CD4-positive, alpha-beta T cell treated with Interleukin-21 for 1 hour (primary cell): ENCODE data around the gene DDA1.
"Not testable (repeated sequence)": the region's sequence is repeated elsewhere in the genome, so short reads cannot be mapped to it uniquely, and the experiment has no call there.

Source experiments
- DNase-seq: peaks from one replicate; pipeline ENCODE4 v3.0.0-alpha.2; 2020

Gene DDA1

DNA sequence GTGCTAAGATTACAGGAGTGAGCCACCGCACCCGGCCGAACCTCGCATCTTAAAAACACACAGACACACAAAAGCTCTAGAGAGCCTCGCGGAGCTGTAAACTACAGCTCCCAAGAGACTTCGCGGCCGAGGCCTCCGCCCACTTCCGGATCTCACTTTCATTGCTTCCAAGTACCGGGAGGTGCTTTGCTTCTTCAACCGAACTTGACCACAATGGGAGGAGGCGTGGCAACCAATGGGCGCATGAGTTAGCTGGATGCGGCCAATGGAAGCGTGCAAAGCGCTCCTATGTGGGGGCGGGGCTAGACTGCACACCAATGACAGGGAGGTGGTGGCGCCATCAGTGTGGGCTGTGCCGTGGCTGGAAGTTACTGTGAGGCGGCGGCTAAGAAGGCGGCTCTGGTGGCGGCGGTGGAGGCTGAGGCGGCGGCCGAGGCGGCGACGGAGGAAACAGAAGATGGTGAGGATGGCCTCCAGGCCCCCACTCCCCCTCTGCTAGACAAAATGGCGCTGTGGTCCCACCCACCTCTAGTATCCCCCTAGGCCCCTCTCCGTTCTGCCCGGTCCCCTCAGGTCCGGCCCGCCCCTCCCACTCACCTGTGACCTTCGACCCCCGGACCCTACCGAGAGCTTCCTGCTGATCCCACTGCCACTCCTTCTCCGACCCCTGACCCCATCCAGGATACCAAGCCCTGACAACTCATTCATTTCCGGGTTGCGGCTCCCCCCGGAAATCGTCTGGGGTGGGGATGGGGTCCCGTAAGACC, at the start of gene DDA1:
Gene DDA1 (plus strand): TSS at position 366 of the 767 bp plus-strand sequence. CDS start 92 bp downstream, at position 458.
- peak; percentile 100 for DNase-seq

DNA sequence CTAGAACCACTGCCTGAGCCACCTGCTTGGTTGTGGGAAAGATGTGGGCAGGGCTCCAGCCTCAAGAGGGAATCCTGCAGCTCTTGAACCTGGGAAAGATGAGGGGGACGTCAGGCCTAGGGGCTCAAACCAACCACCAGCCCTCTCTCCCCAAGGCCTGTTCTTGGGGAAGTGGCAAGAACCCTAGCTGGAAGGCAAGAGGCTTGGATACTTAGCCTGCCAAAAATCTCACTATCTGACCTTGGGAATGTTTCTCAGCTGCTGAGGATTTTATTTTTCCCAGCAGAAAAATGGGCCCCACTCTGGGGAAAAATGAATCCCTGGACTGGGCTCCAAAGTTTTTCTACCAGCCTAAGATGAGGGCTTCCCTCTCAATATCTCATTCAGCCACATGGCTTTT, 49.4 kb upstream of the DDA1 start:
- DNase-seq = no peak

DNA sequence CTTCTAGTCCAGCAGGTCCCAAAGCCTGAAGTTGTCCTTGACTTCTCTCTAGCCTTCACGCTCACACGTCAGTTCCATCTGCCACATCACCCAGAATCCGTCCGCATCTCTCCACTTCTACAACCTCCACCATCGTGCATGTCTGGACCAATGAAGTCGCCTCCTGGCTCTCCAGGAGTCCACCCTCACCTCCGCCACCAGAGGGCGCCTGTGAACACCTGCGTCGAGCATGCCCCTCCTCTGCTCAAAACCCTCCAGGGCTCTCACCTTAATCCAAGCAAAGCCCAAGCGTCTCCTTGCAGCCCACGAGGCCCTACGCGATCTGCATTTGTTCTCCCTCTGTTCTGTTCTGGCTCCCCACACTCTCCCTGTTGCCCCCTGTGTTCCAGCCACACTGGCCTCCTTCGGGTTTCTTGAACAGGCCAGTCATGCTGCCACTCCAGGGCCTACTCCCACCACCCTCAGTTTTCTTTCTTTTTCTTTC, 48.5 kb upstream of the DDA1 start:
- DNase-seq = peak; percentile 91

DNA sequence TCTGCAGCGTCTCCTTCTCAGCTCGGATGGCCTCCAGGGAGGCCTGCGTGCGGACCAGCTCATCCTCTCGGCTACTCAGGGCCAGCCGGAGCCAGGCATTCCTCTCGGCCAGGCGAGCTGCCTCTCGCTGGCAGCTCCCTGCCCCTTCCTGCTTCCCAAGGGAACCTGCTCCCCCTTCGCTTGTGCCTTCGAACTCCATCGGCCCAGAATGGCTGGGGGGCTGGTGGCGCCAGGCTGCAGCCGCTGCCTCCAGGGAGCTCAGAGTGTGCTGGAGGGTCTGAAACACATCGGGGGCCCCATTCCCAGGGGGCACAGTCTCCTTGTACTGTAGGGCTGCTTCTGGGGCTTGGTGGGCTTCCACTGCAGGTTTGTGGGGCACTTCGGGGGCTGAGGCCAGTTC, 46.8 kb upstream of the DDA1 start:
- DNase-seq = no peak

DNA sequence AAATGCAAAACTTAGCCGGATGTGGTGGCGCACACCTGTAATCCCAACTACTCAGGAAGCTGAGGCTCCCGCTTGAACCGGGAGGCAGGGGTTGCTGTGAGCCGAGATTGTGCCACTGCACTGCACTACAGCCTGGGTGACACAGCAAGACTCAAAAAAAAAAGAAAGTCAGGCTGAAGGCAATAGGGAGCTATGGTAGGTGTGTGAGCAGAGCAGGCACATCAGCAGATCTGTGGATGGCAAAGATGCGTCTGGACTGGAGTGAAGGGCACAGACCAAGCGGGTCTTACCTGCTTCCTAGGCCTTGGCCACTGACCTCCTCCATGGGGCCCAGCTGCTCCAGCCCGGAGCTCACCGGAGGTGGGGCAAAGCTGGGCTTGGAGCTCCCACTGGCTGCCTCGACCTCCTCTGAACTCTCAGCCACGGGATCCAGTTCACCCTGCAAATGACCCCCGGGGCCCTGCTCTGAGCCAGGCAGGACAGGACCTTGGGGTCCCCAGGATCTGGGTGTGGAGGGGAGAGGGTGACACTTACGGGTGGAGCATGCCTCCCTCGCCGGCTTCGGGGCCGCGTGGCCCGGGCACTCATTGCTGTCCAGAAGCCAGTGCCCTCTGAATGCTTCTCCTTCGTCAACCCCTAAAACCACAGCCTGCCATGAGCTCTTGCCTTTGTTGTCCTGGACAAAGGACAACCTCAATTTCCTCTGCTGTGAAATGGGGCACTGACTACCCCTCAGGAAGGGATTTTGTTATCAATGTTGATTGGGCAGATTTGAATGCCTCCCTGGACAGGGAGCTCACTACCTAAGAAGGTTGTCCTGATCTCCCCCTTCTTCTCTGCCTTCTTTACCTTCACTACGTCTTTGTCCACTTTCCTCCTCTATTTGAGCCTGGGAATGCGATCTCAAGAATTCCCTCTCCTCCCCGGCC, 45.4 kb upstream of the DDA1 start:
- no peak for DNase-seq

DNA sequence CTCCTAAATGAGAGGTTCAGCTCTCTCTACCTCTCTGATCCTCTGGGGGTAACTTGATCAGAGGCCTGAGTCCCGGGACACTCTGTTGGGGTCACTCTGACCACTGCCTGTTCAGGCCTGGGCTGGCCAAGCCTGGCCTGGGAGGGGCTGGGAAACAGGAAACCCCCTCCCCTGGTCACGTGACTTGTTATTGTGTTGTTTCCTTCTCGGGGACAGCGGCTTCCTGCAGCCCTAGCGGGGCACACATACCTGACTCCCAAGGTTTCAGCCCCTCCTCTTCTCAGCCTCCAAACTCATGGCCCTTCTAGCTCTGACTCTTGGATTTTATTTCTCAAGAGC, 44.8 kb upstream of the DDA1 start, which contains the start of gene USHBP1:
Gene USHBP1 (minus strand): TSS at position 105 of the 339 bp plus-strand sequence. CDS start 446 bp downstream, outside the sequence.
- DNase-seq = no peak

DNA sequence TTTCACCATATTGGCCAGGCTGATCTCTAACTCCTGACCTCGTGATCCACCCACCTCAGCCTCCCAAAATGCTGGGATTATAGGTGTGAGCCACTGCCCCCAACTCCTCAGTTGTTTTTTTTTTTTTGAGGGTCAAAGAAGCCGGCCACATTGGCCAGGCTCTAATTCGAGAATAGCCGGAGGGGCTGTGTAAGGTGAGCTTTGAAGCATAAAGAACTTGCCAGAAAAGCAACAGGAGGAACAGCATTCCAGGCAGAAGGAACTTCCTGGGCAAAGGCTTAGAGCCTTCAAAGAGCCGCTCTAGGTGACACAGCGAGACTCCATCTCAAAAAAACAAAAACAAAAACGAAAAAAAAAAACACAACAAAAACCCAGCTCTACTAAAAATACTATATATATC, 43.3 kb upstream of the DDA1 start:
- DNase-seq = no peak

DNA sequence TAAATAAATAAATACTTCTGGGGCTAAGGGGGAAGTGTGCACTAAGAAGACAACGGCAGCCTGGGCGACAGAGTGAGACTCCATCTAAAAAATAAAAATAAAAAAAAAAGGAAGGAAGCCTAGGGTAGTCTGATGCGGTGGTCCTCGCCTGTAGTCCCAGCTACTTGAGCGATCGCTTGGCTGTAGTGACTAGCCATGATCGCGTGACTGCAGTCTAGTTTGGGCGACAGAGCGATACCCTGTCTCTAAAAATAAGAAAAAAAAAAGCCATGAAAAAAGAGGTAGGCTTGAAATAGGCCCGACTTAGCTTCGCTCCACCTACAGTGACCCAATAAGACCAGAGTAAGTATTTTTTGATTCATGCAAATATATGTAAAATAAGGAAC, 42.8 kb upstream of the DDA1 start:
- DNase-seq = no peak

DNA sequence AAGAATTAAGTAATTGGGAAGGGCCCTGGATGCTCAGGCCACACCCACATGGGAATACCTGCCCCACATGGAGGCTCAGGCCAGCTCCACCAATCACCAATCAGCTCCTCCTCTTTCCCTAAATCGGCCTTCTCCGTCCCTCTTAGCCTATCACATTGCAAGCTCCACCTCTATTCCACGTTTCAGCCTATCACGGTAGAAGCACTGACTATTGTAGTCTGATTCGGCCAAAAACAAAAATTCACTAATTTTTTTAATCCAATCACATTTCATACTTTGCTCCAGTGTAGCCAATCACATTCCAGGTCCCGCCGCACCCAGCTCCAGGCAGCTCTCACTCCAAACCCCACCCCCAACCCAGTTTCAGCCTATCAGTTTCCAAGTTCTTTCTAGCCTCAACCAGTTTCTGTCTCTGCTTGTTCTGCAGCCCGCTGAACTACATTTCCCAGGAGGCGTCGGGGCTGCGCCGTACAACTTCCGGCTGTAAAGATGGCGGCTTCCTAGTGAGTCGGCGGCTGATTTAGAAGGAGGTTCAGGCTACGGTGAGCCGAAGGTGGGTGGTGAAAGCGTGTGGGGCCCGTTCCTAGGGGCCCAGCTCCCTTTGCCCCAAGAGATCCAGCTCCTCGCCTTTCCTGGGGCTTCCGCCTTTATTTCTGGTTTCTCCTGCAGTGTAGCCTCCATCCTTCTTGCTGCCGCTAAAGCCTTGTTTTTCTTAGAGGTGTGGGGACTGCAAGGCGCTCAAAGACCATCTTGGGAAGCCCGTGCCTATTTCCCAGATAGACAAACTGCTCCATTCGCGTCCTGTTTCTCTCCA, 42.2 kb upstream of the DDA1 start, which contains the start of gene BABAM1:
Gene BABAM1 (plus strand): TSS at position 469 of the 814 bp plus-strand sequence. CDS start 1,364 bp downstream, outside the sequence.
- DNase-seq = peak; percentile 99

DNA sequence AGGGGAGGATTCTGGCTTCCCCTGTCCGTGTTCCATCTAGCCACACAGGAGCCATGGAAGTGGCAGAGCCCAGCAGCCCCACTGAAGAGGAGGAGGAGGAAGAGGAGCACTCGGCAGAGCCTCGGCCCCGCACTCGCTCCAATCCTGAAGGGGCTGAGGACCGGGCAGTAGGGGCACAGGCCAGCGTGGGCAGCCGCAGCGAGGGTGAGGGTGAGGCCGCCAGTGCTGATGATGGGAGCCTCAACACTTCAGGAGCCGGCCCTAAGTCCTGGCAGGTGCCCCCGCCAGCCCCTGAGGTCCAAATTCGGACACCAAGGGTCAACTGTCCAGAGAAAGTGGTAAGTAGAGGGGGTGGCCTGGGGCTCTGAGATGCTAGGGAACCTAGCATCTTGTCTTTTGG, 40.6 kb upstream of the DDA1 start:
- no peak for DNase-seq

DNA sequence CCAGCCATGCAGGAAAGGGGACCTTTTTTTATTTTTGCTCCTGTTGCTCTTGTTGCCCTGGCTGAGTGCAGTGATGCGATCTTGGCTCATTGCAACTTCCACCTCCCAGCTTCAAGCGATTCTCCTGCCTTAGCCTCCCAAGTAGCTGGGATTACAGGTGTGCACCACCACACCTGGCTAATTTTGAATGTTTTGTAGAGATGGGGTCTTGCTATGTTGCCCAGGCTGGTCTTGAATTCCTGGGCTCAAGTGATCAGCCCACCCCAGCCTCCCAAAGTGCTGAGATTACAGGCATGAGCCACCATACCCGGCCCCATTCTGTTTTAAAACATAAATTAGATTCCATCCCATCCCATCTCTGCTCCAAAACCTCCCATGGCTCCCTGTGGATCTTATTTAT, 34.5 kb upstream of the DDA1 start:
- not testable (repeated sequence) for DNase-seq

DNA sequence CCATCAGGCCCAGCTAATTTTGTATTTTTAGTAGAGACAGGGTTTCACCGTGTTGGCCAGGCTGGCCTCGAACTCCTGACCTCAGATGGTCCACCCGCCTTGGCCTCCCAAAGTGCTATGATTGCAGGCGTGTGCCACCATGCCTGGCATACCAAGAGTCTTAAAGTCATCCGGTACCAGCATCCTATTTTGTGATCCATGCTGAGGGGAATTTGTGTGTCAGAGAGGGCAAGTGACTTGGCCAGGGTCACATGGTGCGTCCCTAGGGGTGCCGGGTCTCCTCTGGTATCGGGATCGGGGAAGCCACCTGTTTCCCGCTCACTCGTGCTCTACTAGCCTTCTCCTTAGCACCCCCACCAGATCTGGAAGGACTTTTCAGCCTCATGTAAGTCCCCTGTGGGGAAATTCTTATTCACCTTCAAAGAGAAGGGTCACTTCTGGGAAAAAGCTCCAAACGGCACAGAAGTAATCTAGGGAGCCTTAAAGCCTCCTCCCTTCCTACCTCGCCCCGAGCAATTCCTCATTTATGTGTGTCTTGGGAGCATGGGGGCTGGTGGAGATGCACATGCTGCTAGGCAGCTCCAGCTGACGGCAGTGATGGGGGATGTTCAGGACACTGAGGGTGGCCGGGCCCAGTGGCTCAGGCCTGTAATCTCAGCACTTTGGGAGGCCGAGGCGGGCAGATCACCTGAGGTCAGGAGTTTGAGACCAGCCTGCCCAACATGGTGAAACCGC, 33.8 kb upstream of the DDA1 start:
- no peak for DNase-seq

DNA sequence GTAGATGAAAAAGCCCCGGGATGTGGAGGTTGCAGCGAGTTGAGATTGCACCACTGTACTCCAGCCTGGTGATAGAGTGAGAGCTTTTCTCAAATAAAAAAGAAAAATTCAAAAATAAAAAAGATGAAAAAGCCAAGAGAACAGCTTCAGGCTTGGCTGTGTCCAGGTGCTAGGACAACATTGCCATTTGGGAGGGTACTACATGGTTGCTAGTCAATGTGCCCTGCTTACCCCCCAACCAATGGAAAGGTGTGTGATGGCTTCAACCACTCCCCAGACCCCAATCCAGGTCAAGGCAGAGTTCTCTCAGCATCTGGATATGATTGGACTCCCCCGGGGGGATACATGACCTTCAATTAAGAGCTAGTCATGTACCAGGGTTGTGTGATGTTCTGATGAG, 29.9 kb upstream of the DDA1 start:
- no peak for DNase-seq

DNA sequence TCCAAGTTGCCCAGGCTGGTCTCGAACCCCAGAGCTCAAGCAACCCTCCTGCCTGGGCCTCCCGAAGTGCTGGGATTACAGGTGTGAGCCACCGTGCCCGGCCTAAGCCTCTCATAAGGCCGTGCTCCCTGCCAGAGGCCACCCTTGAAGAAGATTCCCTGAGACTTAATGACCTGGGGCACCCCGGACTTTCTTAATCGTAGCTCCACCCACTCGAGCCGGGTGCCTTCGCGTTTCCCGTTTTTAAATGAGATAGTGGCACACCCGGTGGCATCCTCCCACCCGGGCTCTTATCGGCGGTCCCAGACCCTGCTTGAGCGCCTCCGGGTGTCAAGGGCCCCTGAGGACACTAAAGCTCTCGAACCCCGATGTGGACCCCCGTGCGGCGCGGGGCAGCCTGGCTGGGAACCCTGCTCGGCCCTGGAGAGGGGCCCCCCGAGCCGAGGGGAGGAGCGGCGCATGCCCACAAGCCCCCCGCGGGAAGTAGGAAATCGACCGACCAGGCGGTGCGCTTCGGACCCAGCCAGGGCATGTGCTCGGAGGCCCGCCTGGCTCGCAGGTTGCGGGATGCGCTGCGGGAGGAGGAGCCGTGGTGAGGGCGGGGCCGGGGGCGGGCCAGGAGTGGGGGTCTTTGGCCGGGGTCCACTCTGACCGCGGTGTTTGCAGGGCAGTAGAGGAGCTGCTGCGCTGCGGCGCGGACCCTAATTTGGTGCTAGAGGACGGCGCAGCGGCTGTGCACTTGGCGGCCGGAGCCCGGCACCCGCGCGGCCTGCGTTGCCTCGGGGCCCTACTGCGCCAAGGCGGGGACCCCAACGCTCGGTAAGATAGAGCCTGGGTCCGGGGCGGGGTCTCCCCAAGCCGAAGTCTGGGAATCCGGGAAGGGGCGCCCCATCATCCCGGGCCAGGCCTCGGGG, 27.7 kb upstream of the DDA1 start, which contains the start of gene ANKLE1:
Gene ANKLE1 (plus strand): TSS at position 511 of the 914 bp plus-strand sequence. CDS start 20 bp downstream, at position 531.
- peak; percentile 24 for DNase-seq

DNA sequence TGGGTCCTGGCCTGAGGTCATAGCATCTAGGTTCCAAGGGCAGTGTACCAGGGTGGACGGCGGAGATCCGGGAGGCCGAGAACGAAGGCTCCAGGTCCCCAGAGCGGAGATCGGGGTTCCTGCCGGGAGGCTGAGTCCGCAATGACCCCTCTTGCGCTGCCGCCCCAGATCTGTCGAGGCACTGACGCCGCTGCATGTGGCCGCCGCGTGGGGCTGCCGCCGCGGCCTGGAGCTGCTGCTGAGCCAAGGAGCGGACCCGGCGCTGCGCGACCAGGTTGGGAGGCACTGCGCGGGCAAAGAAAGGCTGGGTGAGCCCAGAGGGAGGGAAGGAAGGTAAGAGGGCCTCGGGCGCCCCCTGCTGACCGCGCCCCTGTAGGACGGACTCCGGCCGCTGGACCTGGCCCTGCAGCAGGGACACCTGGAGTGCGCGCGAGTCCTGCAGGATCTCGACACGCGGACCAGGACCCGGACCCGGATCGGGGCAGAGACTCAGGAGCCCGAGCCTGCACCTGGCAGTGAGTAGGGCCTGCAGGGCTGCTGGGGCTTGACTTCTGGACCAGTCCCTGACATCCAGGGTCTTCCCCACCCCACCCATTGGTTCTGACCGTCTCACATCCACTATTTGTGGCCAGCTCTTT, 26.8 kb upstream of the DDA1 start:
- peak; percentile 80 for DNase-seq

DNA sequence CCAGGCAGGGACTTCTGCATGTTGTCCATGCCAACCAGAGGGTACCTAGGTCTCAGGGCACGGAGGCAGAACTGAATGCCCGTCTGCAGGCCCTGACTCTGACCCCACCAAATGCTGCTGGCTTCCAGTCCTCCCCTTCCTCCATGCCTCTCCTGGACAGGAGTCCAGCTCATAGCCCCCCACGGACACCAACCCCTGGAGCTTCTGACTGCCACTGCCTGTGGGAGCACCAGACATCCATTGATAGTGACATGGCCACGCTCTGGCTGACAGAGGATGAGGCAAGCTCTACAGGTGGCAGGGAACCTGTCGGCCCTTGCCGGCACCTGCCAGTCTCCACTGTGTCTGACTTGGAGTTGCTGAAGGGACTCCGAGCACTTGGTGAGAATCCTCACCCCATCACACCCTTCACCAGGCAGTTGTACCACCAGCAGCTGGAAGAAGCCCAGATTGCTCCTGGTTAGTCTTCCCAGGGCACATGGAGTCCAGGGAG, 25.8 kb upstream of the DDA1 start:
- DNase-seq = no peak

DNA sequence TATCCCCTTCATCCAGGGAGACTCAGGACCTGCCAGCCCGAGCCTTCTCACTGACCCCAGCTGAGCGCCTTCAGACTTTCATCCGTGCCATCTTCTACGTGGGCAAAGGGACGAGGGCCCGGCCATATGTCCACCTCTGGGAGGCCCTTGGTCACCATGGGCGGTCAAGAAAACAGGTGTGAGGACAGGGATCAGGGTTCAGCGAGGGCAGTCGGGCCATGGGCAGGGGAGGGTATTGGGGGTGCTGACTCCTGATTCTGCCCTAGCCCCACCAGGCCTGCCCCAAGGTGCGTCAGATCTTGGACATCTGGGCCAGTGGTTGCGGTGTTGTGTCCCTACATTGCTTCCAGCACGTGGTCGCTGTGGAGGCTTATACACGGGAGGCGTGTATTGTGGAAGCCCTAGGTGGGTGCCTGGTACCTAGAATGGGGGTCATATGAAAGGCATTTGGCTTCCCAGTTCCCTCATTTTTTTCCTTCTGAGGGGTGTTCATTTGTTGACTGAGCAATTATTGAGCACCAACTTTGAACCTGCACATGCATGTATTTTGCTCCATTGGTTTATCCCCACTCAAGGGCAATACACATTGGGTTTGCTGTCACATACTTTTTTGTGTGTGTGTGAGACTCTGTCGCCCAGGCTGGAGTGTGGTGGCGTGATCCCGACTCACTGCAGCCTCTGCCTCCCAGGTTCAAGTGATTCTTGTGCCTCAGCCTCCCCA, 23.8 kb upstream of the DDA1 start:
- DNase-seq = no peak

DNA sequence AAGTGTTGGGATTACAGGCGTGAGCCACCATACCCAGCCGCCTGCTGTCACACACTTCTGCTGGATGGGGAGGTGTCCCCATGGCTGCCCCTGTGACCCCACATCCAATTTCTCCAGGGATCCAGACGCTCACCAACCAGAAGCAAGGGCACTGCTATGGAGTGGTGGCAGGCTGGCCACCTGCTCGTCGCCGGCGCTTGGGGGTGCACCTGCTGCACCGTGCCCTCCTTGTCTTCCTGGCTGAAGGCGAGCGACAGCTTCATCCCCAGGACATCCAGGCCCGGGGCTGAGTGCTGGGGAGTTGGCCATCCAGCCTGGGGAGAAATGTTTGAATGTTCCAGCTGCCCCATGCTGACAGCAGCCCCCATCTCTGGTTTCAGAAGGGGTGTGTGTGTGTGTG, 23.1 kb upstream of the DDA1 start:
- no peak for DNase-seq

DNA sequence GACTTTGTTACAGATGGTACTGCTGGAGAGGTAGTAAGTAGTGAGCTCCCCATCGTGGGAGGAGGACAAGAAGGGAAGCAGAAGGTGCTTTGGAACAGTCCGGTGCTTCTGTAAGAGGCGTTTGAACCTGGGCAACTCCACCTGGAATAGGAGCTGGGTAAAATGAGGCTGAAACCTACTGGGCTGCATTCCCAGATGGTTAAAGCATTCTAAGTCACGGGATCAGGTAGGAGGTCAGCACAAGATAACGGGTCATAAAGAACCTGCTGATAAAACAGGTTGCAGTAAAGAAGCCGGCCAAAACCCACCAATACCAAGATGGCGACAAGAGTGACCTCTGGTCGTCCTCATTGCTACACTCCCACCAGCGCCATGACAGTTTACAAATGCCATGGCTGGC, 22.6 kb upstream of the DDA1 start:
- no peak for DNase-seq
